SK-N-SH (cell line): ENCODE measurements around the gene DROSHA. TPM values are rescaled to one million over a fixed set of nuclear protein-coding genes. Genes with fewer than 3 reads are reported as not detected.

ENCODE experiments used
- CTCF ChIA-PET: fragments of 300-600, 350-600 bp; formaldehyde crosslinking; extraction: SDS; loops from one replicate; lab custom pipeline; 2021; lab: Yijun Ruan, JAX
- POLR2A ChIA-PET: fragments of 350-600 bp; sonication (Branson Sonifier 250); formaldehyde crosslinking; extraction: SDS; loops from one replicate; lab custom pipeline; 2020; ENCODE audit warnings: antibody characterized with exemption, inconsistent platforms; lab: Yijun Ruan, JAX
- DNase-seq: peaks from one replicate; pipeline ENCODE4 v3.0.0; 2012
- H2AFZ ChIP-seq: fragments of 200-600 bp; sonication (generic); 2 replicates; pipeline ENCODE4 v1.8.1; 2016; ENCODE audit warnings: antibody characterized with exemption, mild to moderate bottlenecking, low read depth
- H3F3A ChIP-seq: fragments of 200-600 bp; sonication (generic); replicated peaks from 2 replicates; pipeline ENCODE3; 2016; ENCODE audit warnings: antibody characterized with exemption, mild to moderate bottlenecking; ENCODE audit not compliant: insufficient read depth
- H3K27ac ChIP-seq, 2 experiments: fragments of 200-500 bp in 1 of 2; fragments of 200-600 bp in 1 of 2; sonication (Bioruptor generic) in 1 of 2; sonication (generic), shearing (Covaris generic) in 1 of 2; 2 replicates each; pipeline versions ENCODE4 v1.5.1 to v1.6.1; 2014 to 2016; ENCODE audit warnings: low read depth in 2 of 2, inconsistent platforms in 1 of 2, low read length in 1 of 2, mild to moderate bottlenecking in 1 of 2, mixed read lengths in 1 of 2
- H3K27me3 ChIP-seq: fragments of 200-600 bp; sonication (generic), shearing (Covaris generic); 2 replicates; pipeline ENCODE4 v1.6.1; 2016; ENCODE audit warnings: mixed run types; ENCODE audit not compliant: insufficient read depth
- H3K36me3 ChIP-seq, 2 experiments: fragments of 200-500 bp in 1 of 2; fragments of 200-600 bp in 1 of 2; sonication (Bioruptor generic) in 1 of 2; sonication (generic) in 1 of 2; replicated peaks in 1 of 2; 2 replicates each; pipeline versions ENCODE3 to v1.5.1; 2014 to 2016; ENCODE audit warnings: low read length in 1 of 2, mild to moderate bottlenecking in 1 of 2; ENCODE audit not compliant: insufficient read depth in 2 of 2, control insufficient read depth in 1 of 2
- H3K4me1 ChIP-seq, 2 experiments: fragments of 200-500 bp in 1 of 2; fragments of 200-600 bp in 1 of 2; sonication (Bioruptor generic) in 1 of 2; sonication (generic), shearing (Covaris generic) in 1 of 2; 2 replicates each; pipeline versions ENCODE4 v1.5.1 to v1.6.1; 2014 to 2016; ENCODE audit warnings: low read depth in 1 of 2, low read length in 1 of 2, mixed run types in 1 of 2; ENCODE audit not compliant: insufficient read depth in 2 of 2, control insufficient read depth in 1 of 2
- H3K4me2 ChIP-seq: fragments of 200-600 bp; sonication (generic), shearing (Covaris generic); 2 replicates; pipeline ENCODE4 v1.6.1; 2017; ENCODE audit warnings: mixed run types
- H3K4me3 ChIP-seq, 2 experiments: fragments of 200-500 bp in 1 of 2; fragments of 200-600 bp in 1 of 2; sonication (Bioruptor generic) in 1 of 2; sonication (generic), shearing (Covaris generic) in 1 of 2; 2 replicates each; pipeline versions ENCODE4 v1.5.1 to v1.8.1; 2014 to 2016; ENCODE audit warnings: low read depth in 2 of 2, inconsistent platforms in 1 of 2, low read length in 1 of 2, mild to moderate bottlenecking in 1 of 2, mixed read lengths in 1 of 2, moderate library complexity in 1 of 2
- H3K79me2 ChIP-seq: fragments of 200-600 bp; sonication (generic); 2 replicates; pipeline ENCODE4 v1.8.1; 2017; ENCODE audit warnings: mild to moderate bottlenecking; ENCODE audit not compliant: insufficient read depth
- H3K9ac ChIP-seq: fragments of 200-600 bp; sonication (generic); 2 replicates; pipeline ENCODE4 v1.6.1; 2017; ENCODE audit warnings: mixed run types
- H3K9me2 ChIP-seq: fragments of 200-600 bp; sonication (generic); 2 replicates; pipeline ENCODE4 v1.6.1; 2017; ENCODE audit warnings: mixed run types
- H3K9me3 ChIP-seq: fragments of 200-600 bp; sonication (generic); 2 replicates; pipeline ENCODE4 v1.6.1; 2017; ENCODE audit warnings: mixed run types, mild to moderate bottlenecking, moderate library complexity
- H4K20me1 ChIP-seq: fragments of 200-600 bp; sonication (generic); 2 replicates; pipeline ENCODE4 v1.6.1; 2017; ENCODE audit warnings: mild to moderate bottlenecking, mixed run types; ENCODE audit not compliant: insufficient read depth
- CHD2 ChIP-seq: fragments of 150-350 bp; IDR thresholded peaks from 2 replicates; pipeline ENCODE4 v1.6.1; 2018; ENCODE audit warnings: low read length; ENCODE audit not compliant: partially characterized antibody
- CTCF ChIP-seq: fragments of 200-600 bp; sonication (generic); IDR thresholded peaks from 2 replicates; pipeline ENCODE4 v1.6.1; 2017; ENCODE audit warnings: antibody characterized with exemption, mild to moderate bottlenecking, moderate library complexity
- ELF1 ChIP-seq: IDR thresholded peaks from 2 replicates; pipeline ENCODE4 v1.4.0; 2012
- EZH2phosphoT487 ChIP-seq: fragments of 200-600 bp; sonication (generic); IDR thresholded peaks from 2 replicates; pipeline ENCODE4 v1.6.1; 2017; ENCODE audit warnings: low read depth, mixed run types, mild to moderate bottlenecking, antibody characterized with exemption, moderate library complexity, borderline replicate concordance
- FOXJ3 ChIP-seq: sonication (generic); formaldehyde crosslinking; IDR thresholded peaks from 2 replicates; pipeline ENCODE4 v1.5.1; 2020; ENCODE audit warnings: mild to moderate bottlenecking, missing genetic modification reagents
- FOXM1 ChIP-seq: IDR thresholded peaks from 2 replicates; pipeline ENCODE4 v1.4.0; 2012; ENCODE audit warnings: low read depth, mild to moderate bottlenecking
- GABPA ChIP-seq: IDR thresholded peaks from 2 replicates; pipeline ENCODE4 v1.4.0; 2012; ENCODE audit warnings: low read depth, mild to moderate bottlenecking
- IRF3 ChIP-seq: fragments of 150-350 bp; IDR thresholded peaks from 2 replicates; pipeline ENCODE4 v1.6.1; 2016; ENCODE audit warnings: mild to moderate bottlenecking, low read depth, low read length
- JUND ChIP-seq: IDR thresholded peaks from 2 replicates; pipeline ENCODE4 v1.4.0; 2012
- MEF2A ChIP-seq: IDR thresholded peaks from 2 replicates; pipeline ENCODE4 v1.4.0; 2012; ENCODE audit warnings: low read depth, borderline replicate concordance
- MXI1 ChIP-seq: IDR thresholded peaks from 2 replicates; pipeline ENCODE4 v1.6.1; 2012; ENCODE audit warnings: mild to moderate bottlenecking, low read depth, low read length, improper control_type of control experiment
- PBX3 ChIP-seq: IDR thresholded peaks from 2 replicates; pipeline ENCODE4; 2012
- POLR2AphosphoS5 ChIP-seq: IDR thresholded peaks from 2 replicates; pipeline ENCODE4 v1.6.1; 2012; ENCODE audit warnings: low read depth, low read length
- RAD21 ChIP-seq: IDR thresholded peaks from 2 replicates; pipeline ENCODE4 v1.6.1; 2012; ENCODE audit warnings: mild to moderate bottlenecking, low read length
- RCOR1 ChIP-seq: fragments of 150-350 bp; IDR thresholded peaks from 2 replicates; pipeline ENCODE4 v1.6.1; 2017; ENCODE audit warnings: antibody characterized with exemption, low read length
- RFX5 ChIP-seq: IDR thresholded peaks from 2 replicates; pipeline ENCODE4 v1.6.1; 2012; ENCODE audit warnings: mild to moderate bottlenecking, improper control_type of control experiment, low read length
- RXRA ChIP-seq: IDR thresholded peaks from 2 replicates; pipeline ENCODE4 v1.4.0; 2012; ENCODE audit warnings: low read depth, mild to moderate bottlenecking, borderline replicate concordance
- SIN3A ChIP-seq: IDR thresholded peaks from 2 replicates; pipeline ENCODE4 v1.6.1; 2012; ENCODE audit warnings: low read depth, mild to moderate bottlenecking, low read length, moderate library complexity, borderline replicate concordance
- SMC3 ChIP-seq: IDR thresholded peaks from 2 replicates; pipeline ENCODE4 v1.6.1; 2012; ENCODE audit warnings: low read depth, low read length, improper control_type of control experiment
- TAF1 ChIP-seq: IDR thresholded peaks from 2 replicates; pipeline ENCODE4 v1.6.1; 2012; ENCODE audit warnings: low read depth, mild to moderate bottlenecking, low read length, moderate library complexity, borderline replicate concordance
- TCF12 ChIP-seq: IDR thresholded peaks from 2 replicates; pipeline ENCODE4 v1.4.0; 2012
- YY1 ChIP-seq: IDR thresholded peaks from 2 replicates; pipeline ENCODE4 v1.4.0; 2012; ENCODE audit warnings: low read depth, mild to moderate bottlenecking
- WGBS: methylation state at CpG from one replicate; pipeline ENCODE4 v1.1.6; 2017; ENCODE audit warnings: low lambda C conversion rate; 5-methylcytosine and 5-hydroxymethylcytosine counted together
- polyA plus RNA-seq, 3 experiments: library from polyadenylated mRNA; depleted of rRNA; stranded (reverse); fragments of >200 nt; gene quantifications; 2 replicates each; pipeline ENCODE4 v1.2.3, GENCODE V29; 2012

The DROSHA gene
- polyA plus RNA-seq, 1 of the 3 experiments (the other 2 are of a cell fraction) = 49.3 TPM

- H3K4me1 ChIP-seq = peaks cover 2 to 32% of the 10 kb centered on the region in 2 experiments
- no peaks in the 10 kb centered on the region for H4K20me1 ChIP-seq
- WGBS = 73% methylated on average over 4 of the region's 4 CpGs
- CTCF ChIA-PET = interaction anchor here (0.6 to 1.5 kb wide), 2 partner anchors 9 to 100 kb away, joined by 3 read pairs; no protein-coding TSS in a partner anchor
- no peaks in the 10 kb centered on the region for H3K9me3 ChIP-seq
- H3F3A ChIP-seq = peaks cover 14% of the 10 kb centered on the region
- no peak overlapping the region; a peak in 2 of 4 replicates for H3K27ac ChIP-seq
- no peaks in the 10 kb centered on the region for H3K79me2 ChIP-seq
- no peaks in the 10 kb centered on the region for H3K27me3 ChIP-seq
- TF ChIP-seq SMC3 (no peak), EZH2phosphoT487 (no peak), GABPA (no peak), CTCF (no peak), ELF1 (no peak), RAD21 (no peak), JUND (no peak), IRF3 (no peak), PBX3 (no peak), POLR2AphosphoS5 (no peak), TCF12 (no peak)
- no peak overlapping the region for H3K9ac ChIP-seq
- no peak overlapping the region for H3K4me3 ChIP-seq
- no peak overlapping the region for H2AFZ ChIP-seq
- H3K4me2 ChIP-seq = no peak overlapping the region
- DNase-seq = no peak
- POLR2A ChIA-PET = no interaction called here
- no peaks in the 10 kb centered on the region for H3K9me2 ChIP-seq
- peaks cover 49 to 72% of the 10 kb centered on the region in 2 experiments for H3K36me3 ChIP-seq
Observed at GRCh38 chr5:31407921-31408693, 123.8 kb downstream of the DROSHA start.

GRCh38 chr5:31404325-31404724 lies 127.6 kb downstream of the DROSHA start:
- H3K36me3 ChIP-seq = peaks cover 58 to 74% of the 10 kb centered on the region in 2 experiments
- no peaks in the 10 kb centered on the region for H3K27me3 ChIP-seq
- ChIA-PET POLR2A (no interaction called here), CTCF (no interaction called here)
- H3K4me1 ChIP-seq = peaks cover 0 to 16% of the 10 kb centered on the region in 2 experiments; a peak in 3 of 4 replicates
- H4K20me1 ChIP-seq = no peaks in the 10 kb centered on the region
- H3K79me2 ChIP-seq = no peaks in the 10 kb centered on the region
- DNase-seq = no peak
- no peak overlapping the region; a peak in 1 of 4 replicates for H3K27ac ChIP-seq
- no peaks in the 10 kb centered on the region for H3K9me3 ChIP-seq
- H3K4me2 ChIP-seq = no peak overlapping the region
- no peak overlapping the region for H2AFZ ChIP-seq
- 98% methylated on average over 3 of the region's 3 CpGs for WGBS
- no peak overlapping the region for H3K9ac ChIP-seq
- TF ChIP-seq JUND (no peak), CHD2 (no peak), RCOR1 (no peak), FOXM1 (no peak), YY1 (no peak), SIN3A (no peak), FOXJ3 (CRISPR knock-in tag) (no peak), ELF1 (no peak), MXI1 (no peak), RXRA (no peak), TAF1 (no peak), RFX5 (no peak), MEF2A (no peak)
- peaks cover 3% of the 10 kb centered on the region for H3F3A ChIP-seq
- H3K4me3 ChIP-seq = no peak overlapping the region
- H3K9me2 ChIP-seq = no peaks in the 10 kb centered on the region
